ENCODE results near the gene F10.
A peak's percentile ranks its signal among the peaks of the same experiment; 100 is the strongest.
"Not testable (repeated sequence)": the region's sequence is repeated elsewhere in the genome, so short reads cannot be mapped to it uniquely, and the experiment has no call there.

F10 gene

GRCh38 chr13:113122550-113123225, at the start of gene F10:
TSS of gene F10 (plus strand) at chr13:113122799. CDS start at chr13:113122856, 57 bp downstream.
- DNase-seq: no peak

GRCh38 chr13:113073942-113074341, 48.7 kb upstream of the F10 start:
- DNase-seq: no peak

GRCh38 chr13:113074401-113074800, 48.2 kb upstream of the F10 start:
- no peak for DNase-seq

DNA sequence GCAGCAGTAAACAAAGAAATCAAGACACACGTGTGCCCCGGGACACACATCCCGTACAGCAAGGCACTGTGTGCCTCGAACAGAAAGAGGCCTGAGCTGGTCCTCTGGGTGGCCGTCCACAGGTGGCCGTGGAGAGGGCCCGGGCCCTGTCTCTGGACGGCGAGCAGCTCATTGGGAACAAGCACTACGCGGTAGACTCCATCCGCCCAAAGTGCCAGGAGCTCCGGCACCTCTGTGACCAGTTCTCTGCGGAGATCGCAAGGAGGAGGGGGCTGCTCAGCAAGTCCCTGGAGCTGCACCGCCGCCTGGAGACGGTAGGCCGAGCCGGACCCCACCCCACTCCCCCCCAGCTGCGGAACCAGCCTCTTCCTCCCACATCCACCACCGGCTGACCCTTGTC, 47.7 kb upstream of the F10 start:
- no peak for DNase-seq

DNA sequence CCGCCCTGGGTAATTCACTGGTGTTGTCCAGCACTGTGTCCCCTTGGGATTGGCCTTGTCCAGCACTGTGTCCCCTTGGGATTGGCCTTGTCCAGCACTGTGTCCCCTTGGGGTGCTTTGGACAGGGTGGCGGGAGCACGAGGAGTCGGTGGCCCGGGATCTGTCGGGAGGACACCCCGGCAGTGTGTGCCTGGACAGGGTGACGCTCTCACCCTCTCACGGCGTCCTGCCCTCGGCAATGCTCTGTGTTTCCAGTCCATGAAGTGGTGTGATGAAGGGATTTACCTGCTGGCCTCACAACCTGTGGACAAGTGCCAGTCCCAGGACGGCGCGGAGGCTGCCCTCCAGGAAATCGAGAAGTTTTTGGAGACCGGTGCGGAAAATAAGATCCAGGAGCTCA, 46.9 kb upstream of the F10 start:
- DNase-seq: no peak

DNA sequence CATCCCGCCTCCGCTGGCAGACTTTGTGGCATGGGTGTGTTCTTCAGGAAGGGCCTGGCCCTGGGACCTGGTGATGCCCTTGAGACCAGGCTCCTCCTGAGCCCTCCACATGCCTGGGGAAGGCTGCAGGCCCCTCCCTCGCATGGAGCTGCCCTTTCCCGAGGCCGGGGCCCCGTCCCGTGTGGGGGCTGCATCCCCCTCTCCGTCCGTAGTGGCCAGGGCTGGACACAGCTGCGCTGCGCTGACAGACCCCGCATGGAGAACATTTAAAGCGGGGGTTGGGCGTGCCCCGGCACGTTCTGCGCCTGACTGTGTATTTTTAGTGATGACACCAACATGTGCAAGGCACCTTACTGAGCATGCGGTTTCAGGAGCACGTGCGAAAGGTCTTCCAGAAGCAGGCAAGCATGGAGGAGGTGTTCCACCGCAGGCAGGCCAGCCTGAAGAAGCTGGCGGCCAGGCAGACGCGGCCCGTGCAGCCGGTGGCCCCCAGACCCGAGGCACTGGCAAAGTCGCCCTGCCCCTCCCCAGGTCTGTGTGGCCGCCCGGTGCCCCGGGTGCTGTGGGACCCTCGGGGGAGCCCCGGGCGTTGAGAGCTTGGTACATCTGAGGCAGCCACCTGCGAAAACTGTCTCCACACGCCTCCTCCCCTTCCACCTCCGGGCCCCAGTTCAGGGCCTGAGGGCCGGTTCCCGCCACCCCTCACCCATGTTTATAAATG, 45.8 kb upstream of the F10 start:
- DNase-seq: no peak

DNA sequence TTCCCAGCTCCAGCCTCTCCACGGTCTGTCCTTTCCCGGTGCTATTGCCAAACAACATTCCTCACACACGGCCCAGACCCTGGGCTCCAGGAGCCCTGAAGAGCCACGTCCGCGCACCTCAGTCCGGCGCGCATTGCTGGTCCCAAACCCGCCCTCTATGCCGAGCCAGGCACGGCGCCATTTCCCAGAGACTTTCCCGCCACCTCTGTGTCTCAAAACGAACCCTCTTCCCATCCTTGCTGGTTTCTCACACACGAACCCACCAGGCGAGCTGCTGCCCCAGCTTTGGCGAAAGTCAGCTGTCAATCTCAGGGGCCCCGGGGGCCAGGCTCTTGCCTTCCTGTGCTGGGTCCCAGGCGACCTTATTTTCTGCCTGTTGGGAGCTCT, 45.0 kb upstream of the F10 start:
- no peak for DNase-seq

DNA sequence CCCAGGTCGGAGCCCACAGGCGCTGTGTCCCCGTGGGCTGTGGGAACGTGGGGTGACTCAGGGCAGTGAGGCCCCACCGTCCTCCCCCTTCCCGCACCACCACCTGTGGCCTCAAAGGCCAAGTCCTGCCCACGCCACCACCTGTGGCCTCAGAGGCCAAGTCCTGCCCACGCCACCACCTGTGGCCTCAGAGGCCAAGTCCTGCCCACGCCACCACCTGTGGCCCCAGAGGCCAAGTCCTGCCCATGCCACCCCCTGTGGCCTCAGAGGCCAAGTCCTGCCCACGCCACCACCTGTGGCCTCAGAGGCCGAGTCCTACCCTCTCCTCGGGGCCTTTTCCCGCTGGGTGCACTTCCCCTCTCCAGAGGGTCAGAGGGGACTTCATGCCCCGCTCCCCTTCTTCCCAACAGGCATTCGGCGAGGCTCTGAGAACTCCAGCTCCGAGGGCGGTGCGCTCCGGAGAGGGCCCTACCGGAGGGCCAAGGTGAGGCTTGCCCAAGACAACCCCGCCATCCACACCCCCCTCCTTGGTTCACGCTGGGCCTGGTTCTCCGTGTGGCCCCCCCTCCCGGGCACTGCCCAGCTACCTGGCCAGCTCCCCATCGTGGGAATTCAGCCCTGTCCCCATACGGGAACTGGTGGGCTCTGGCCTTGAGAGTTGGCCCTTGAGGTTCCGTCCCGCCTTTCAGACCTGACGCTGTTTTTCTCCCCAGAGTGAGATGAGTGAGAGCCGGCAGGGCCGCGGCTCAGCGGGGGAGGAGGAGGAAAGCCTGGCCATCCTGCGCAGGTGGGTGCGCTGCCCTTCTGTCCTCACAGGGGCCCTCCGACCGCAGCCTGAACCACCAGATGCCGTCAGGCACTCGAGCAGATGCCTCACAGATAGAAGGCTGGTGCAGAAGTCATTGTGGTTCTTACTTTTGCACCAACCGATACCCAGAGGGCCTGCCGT, 44.4 kb upstream of the F10 start:
- DNase-seq: no peak

- DNase-seq: no peak
Measured at GRCh38 chr13:113078902-113079780, 43.5 kb upstream of the F10 start.

- not testable (repeated sequence) for DNase-seq
Measured at GRCh38 chr13:113079781-113080080, 42.9 kb upstream of the F10 start.

- no peak for DNase-seq
Measured at GRCh38 chr13:113080361-113080831, 42.2 kb upstream of the F10 start.

- no peak for DNase-seq
Measured at GRCh38 chr13:113080901-113081521, 41.6 kb upstream of the F10 start.

DNA sequence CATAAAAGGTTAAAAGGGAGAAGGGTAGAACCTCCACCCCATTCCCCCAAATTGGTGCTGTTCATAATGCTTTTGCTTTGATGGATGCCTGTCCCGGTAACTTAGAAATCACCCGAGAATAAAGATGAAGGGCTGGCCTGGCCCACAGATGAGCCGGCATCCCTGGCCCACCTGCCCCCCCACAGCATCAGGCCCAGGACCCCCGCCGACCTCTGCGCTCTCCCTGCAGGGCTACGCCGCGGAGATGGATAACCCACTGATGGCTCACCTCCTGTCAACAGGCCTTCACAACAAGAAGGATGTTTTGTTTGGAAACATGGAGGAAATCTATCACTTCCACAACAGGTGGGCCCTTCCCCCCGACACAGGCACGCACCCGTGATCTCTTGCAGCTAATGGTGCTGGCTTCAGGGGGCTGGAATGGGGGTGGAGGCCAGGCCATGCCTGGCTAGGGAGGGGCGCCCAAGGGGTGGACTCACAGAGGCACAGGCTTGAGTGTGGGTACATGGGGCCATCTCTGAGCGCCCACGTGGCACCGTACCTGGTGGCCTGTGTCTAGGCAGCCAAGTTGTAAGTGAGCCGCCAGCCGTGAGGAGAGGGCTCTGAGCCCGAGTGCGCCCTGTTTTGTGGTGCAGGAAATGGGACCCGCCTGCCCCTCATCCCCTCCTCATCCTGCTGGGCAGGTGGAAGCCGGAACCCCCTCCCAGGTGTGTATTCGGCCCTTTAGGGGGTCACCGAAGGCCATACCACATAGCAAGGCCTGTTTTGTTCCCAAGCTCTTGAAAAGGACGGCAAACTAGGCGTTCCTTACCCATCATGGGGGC, 40.2 kb upstream of the F10 start:
- DNase-seq: no peak

DNA sequence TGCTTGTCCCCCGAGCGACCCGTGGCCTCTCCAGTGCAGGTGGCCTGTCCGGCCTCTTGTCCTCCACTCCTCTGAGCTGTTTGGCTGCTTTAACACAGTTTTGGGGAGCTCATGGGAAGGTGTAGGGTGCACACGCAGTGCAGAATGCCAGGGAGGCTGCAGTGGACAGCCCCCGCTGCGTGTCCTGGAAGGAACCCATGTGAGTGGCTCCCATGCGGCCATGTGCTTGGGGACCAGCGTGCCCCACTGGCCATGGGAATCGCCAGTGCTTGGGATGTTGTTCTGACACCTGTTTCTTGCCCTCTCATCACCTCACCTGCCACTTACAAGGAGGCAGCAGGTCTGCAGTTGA, 39.6 kb upstream of the F10 start:
- no peak for DNase-seq

- peak; percentile 87 for DNase-seq
Measured at GRCh38 chr13:113083402-113084061, 39.1 kb upstream of the F10 start.

DNA sequence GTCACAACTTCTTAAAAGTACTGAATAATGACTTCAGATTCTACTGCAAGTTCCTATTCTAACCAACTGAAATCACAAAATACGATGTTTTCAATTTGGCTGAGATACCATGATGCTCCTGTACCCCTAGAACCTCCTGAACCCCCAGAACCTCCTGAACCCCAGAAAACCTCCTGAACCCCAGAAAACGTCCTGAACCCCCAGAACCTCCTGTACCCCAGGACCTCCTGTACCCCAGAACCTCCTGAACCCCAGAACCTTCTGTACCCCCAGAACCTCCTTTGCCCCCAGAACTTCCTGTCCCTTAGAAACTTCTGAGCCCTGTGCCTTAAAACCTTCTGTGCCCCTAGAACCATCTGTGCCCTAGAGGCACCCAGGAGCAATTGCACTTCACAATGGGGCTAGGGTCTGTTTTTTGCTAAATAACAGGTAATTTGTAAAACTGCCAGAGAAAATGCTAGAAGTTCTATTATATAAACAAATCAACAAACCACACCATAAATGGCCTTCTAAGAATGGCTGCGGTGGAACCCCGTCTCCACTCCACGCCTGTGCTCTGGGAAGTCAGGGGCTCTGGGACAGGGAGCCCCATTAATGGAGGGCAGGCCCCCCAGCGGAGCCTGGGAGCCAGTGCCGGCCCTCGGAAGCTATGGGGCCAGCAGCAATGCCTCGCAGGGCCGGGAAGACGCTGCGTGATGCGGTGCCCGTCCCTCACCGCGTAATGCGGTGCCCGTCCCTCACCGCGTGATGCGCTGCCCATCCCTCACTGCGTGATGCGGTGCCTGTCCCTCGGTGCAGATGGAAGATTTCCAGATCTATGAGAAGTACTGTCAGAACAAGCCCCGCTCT, 38.3 kb upstream of the F10 start:
- no peak for DNase-seq

DNA sequence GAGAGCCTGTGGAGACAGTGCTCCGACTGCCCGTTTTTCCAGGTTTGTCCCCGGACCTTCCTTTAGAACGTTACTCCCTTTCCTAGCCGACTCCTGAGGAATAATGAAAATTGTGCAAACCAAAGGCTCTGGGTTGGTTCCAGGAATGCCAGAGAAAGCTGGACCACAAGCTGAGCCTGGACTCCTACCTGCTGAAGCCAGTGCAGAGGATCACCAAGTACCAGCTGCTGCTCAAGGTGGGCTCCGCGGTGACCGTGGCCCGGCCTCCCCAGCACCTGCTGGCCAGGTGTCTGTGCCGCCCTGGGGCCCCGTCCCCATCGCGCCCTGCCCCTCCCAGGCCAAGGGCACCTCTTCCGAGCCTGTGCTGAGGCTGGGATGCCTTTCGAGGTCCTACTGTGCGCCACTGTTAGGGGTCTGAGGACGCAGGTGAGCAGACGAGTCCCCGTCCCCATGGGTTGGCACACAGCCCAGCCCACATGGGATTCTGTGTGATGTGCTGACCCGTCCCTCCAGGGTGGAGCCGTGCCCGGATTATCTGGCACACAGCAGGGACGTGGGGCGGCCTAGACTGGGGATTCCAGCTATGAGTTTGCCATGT, 37.6 kb upstream of the F10 start:
- DNase-seq: no peak

- DNase-seq: no peak
Measured at GRCh38 chr13:113086031-113086750, 36.4 kb upstream of the F10 start.

Data from NCI-H2029 (cell line).